Amniotic stem cell (primary cell): ENCODE data around the gene OGDH.
A peak's percentile ranks its signal among the peaks of the same experiment; 100 is the strongest.
"Not testable (repeated sequence)": the region's sequence is repeated elsewhere in the genome, so short reads cannot be mapped to it uniquely, and the experiment has no call there.

Experiments used
- DNase-seq: peaks from one replicate; lab custom pipeline; 2025; lab: John Stamatoyannopoulos, UW

OGDH gene

GRCh38 chr7:44606341-44607140 lies at the start of gene OGDH:
Gene OGDH (plus strand): TSS chr7:44606627. CDS start chr7:44624344, 17,717 bp downstream.
- DNase-seq: peak; percentile 96

GRCh38 chr7:44557485-44557884 lies 48.9 kb upstream of the OGDH start:
- DNase-seq: no peak

GRCh38 chr7:44559485-44559884 lies 46.9 kb upstream of the OGDH start:
- DNase-seq: no peak

- no peak for DNase-seq
Measured at GRCh38 chr7:44561481-44561880, 44.9 kb upstream of the OGDH start.

GRCh38 chr7:44561962-44562621 lies 44.3 kb upstream of the OGDH start:
- DNase-seq: peak; percentile 45

GRCh38 chr7:44562622-44562962 lies 43.8 kb upstream of the OGDH start:
- DNase-seq: not testable (repeated sequence)

GRCh38 chr7:44563171-44563679 lies 43.2 kb upstream of the OGDH start:
- no peak for DNase-seq

- DNase-seq: no peak
Measured at GRCh38 chr7:44564606-44565005, 41.8 kb upstream of the OGDH start.

- peak; percentile 8 for DNase-seq
Measured at GRCh38 chr7:44565097-44565794, 41.2 kb upstream of the OGDH start.

GRCh38 chr7:44565795-44566559 lies 40.5 kb upstream of the OGDH start:
- DNase-seq: no peak

GRCh38 chr7:44566680-44567079 lies 39.7 kb upstream of the OGDH start:
- no peak for DNase-seq

- DNase-seq: no peak
Measured at GRCh38 chr7:44567884-44568283, 38.5 kb upstream of the OGDH start.

GRCh38 chr7:44568771-44569560 lies 37.5 kb upstream of the OGDH start:
- no peak for DNase-seq

- DNase-seq: no peak
Measured at GRCh38 chr7:44569959-44570358, 36.5 kb upstream of the OGDH start.

- no peak for DNase-seq
Measured at GRCh38 chr7:44572771-44573170, 33.7 kb upstream of the OGDH start.

GRCh38 chr7:44573464-44574286 lies 32.8 kb upstream of the OGDH start, which contains the start of gene DDX56:
Gene DDX56 (minus strand): TSS chr7:44573908. CDS start chr7:44573895, 13 bp downstream.
- peak; percentile 91 for DNase-seq

GRCh38 chr7:44574287-44574872 lies 32.0 kb upstream of the OGDH start:
- DNase-seq: no peak

- DNase-seq: no peak
Measured at GRCh38 chr7:44575054-44575453, 31.4 kb upstream of the OGDH start.

- no peak for DNase-seq
Measured at GRCh38 chr7:44576228-44576627, 30.2 kb upstream of the OGDH start.
